Measurements from ENCODE around the gene PCSK1.

The PCSK1 gene

GRCh38 chr5:96433066-96433447 is at the start of gene PCSK1:
Gene PCSK1, minus strand, starts transcription at chr5:96433248. Its CDS starts 206 bp downstream, at chr5:96433042.
- no peak for DNase-seq (ENCODE audit: low read depth)

DNA sequence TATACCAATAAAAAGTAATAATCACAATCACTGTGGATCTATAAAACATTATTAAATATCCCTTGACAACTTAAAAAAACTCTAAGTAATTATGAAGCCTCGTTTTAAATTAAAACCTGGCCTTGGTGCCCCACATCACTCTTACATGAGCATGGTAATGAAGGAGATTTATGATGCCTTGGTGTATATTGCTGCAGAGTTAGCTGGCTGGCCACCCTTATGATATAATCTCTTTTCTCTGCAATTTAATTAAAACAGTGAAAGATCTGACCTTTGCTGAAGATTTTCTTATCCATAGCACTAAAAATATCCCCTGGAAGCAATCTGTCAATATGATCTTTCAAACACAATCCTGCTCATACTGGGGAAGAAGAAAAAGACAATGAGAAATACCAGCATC is 48.8 kb upstream of the PCSK1 start:
- DNase-seq (ENCODE audit: low read depth): no peak

DNA sequence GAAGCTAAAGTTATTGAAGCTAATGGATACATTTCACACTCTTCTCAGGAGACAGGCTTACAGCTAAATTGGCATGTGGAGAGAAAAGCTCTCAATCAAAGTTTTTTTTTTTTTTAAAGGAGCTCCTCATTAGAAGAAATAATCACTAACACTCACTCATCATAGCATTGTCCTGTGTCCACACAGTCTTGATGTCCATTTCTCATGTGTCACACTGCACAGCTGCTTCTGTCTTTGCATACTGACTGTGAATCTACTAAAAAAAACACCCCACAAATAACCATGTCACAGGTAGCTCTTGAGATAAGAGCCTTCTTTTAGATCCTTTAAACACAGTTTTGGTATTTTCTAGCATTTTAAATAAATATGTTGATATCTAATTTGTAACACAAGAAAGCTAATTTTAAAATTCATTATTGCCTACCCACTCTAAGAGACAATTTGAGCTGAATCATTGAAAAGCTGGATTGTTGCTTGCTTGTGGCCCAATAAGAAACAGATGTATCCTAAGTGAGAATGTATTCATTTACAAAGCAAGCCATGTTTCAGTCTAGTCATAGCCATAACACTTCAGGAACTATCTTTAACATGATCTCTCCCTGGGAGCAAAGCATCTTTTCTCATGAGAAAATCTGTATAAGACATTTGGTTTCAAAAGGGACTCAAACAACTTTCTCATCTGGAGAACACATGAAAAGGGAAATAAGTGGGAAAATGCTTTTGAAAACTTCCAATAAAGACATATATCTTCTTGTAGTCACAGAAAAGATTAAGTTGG is 48.1 kb upstream of the PCSK1 start:
- DNase-seq (ENCODE audit: low read depth): no peak

DNA sequence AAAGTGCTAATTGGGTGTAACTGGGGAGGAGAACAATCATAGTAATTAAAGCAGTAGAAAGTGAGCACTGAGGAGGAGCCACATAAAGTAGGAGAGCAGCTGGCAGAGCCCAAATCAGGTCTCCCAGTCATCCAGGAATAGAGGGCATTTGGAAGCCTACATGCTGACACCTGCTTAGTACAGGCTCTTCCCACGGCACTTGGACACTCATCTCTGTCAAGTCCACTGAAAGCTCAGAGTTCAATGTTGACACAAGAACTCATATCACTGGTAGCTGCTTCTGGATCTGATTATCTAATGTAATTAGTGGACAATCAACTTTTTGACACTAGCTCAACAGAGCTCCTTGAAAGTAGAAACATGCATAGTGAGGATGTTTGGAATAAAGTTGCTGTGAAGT is 45.9 kb upstream of the PCSK1 start:
- DNase-seq (ENCODE audit: low read depth): no peak

- no peak for DNase-seq (ENCODE audit: low read depth)
Measured at GRCh38 chr5:96476654-96477053, 43.6 kb upstream of the PCSK1 start.

GRCh38 chr5:96474073-96474472 is 41.0 kb upstream of the PCSK1 start:
- no peak for DNase-seq (ENCODE audit: low read depth)

- no peak for DNase-seq (ENCODE audit: low read depth)
Measured at GRCh38 chr5:96473155-96473554, 40.1 kb upstream of the PCSK1 start.

- no peak for DNase-seq (ENCODE audit: low read depth)
Measured at GRCh38 chr5:96470785-96471184, 37.7 kb upstream of the PCSK1 start.

DNA sequence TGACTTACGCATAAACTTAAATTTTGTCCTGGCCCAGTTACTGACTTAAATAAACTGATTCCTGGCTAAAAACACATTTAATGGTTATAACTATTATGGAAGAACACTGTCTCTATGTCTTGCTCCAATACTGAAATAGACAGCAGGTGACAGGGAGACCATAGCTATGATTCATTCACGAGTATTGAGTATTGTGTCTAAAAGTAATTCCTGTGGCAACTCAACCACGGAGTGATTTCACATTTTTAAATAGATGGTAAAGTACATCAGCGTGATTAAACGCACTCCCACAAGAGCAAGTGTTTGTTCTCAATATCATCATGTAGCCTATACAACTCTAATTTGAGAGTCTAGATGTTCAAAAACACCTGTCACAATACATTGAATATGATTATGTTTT is 35.9 kb upstream of the PCSK1 start:
- no peak for DNase-seq (ENCODE audit: low read depth)

DNA sequence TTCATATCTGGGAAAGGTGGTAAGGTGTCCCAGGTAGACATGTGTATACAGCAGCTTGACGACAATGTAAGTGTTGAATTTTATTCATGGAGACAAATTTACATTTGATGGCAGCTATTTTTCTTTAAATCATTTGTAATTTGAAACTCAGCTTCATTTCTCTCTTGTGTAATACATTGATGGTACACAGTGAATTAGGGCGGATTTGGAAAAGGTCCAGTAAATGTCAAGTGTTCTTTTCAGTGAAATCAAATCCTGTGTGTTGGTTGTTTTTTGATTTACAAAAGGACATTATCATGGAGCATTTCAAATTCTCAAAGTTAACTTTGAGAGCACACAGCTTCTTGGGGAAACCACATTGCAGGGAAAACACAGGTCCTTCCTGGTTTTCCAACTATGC is 30.0 kb upstream of the PCSK1 start:
- DNase-seq (ENCODE audit: low read depth): no peak

- DNase-seq (ENCODE audit: low read depth): no peak
Measured at GRCh38 chr5:96459313-96460121, 26.5 kb upstream of the PCSK1 start.

DNA sequence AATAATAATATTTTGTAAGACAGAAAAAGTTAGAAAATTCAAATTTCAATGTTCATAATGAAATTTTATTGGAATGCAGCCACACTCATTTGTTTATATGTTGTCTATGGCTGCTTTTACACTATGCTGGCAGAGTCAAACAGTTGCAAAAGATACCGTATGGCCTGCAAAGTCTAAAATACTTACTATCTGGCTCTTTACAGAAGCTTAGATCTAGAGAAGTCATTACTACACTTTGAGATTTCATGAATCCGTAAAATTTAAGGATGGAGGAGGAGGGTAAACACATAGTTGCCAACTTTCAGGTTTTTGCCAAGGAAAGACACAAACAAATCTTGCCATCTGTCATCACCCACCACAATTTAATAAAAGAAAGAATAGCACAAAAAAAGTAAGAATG is 25.1 kb upstream of the PCSK1 start:
- no peak for DNase-seq (ENCODE audit: low read depth)

GRCh38 chr5:96455789-96456188 is 22.7 kb upstream of the PCSK1 start:
- no peak for DNase-seq (ENCODE audit: low read depth)

- no peak for DNase-seq (ENCODE audit: low read depth)
Measured at GRCh38 chr5:96453394-96453793, 20.3 kb upstream of the PCSK1 start.

GRCh38 chr5:96447949-96448348 is 14.9 kb upstream of the PCSK1 start:
- DNase-seq (ENCODE audit: low read depth): no peak

DNA sequence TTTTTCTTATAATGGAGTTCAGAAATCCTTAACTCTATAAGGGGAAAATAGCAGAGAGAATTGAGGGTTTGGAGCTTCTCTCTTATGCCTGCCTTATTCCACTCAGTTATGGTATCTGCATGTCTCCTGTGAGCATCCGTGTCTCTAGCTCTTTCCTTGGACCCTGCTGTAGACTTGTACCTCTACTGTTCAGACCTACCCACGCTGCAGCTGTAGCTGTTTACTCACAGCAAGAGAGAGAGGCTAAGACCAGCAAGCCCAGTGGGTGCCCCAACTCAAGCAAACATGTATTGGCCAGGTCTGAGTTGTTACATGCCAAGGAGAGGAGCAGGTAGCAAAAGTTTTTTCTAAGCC is 7.1 kb upstream of the PCSK1 start:
- no peak for DNase-seq (ENCODE audit: low read depth)

GRCh38 chr5:96439477-96440184 is 6.6 kb upstream of the PCSK1 start:
- DNase-seq (ENCODE audit: low read depth): no peak

- peak; percentile 49 for DNase-seq (ENCODE audit: low read depth)
Measured at GRCh38 chr5:96434201-96434645, 1.2 kb upstream of the PCSK1 start.

GRCh38 chr5:96432216-96433065 is 607 bp downstream of the PCSK1 start:
- peak; percentile 13 for DNase-seq (ENCODE audit: low read depth)

GRCh38 chr5:96431376-96432187 is 1.5 kb downstream of the PCSK1 start:
- peak; percentile 49 for DNase-seq (ENCODE audit: low read depth)

GRCh38 chr5:96427824-96428223 is 5.2 kb downstream of the PCSK1 start:
- no peak for DNase-seq (ENCODE audit: low read depth)
